HEK293 (cell line): ENCODE measurements around the gene ARHGAP24.

Source experiments
- CTCF ChIA-PET: fragments of 350-600 bp; formaldehyde crosslinking; extraction: SDS; loops from one replicate; lab custom pipeline; 2021; ENCODE audit warnings: antibody characterized with exemption; lab: Yijun Ruan, JAX
- POLR2A ChIA-PET: fragments of 300-600 bp; formaldehyde crosslinking; extraction: SDS; loops from one replicate; lab custom pipeline; 2020; ENCODE audit warnings: antibody characterized with exemption, inconsistent platforms; lab: Yijun Ruan, JAX
- H3K27ac ChIP-seq: fragments of 200-500 bp; sonication (Bioruptor generic); 2 replicates; pipeline ENCODE4 v1.5.1; 2014; ENCODE audit warnings: low read depth, low read length, control low read depth, inconsistent platforms; ENCODE audit errors: extremely low read depth
- H3K36me3 ChIP-seq, 2 experiments: fragments of 200-500 bp in 1 of 2; sonication (Bioruptor generic) in 1 of 2; 1 replicate in 1 of 2; 2 replicates in 1 of 2; pipeline ENCODE4 v1.5.1; 2014 to 2017; ENCODE audit warnings: inconsistent platforms in 2 of 2, low read length in 2 of 2; ENCODE audit not compliant: control insufficient read depth in 2 of 2, insufficient read depth in 1 of 2
- H3K4me1 ChIP-seq: fragments of 200-500 bp; sonication (Bioruptor generic); 2 replicates; pipeline ENCODE4 v1.5.1; 2014; ENCODE audit warnings: mild to moderate bottlenecking, low read length, inconsistent platforms; ENCODE audit not compliant: control insufficient read depth, insufficient read depth
- H3K4me3 ChIP-seq: 2 replicates; pipeline ENCODE4 v1.5.1; 2011; ENCODE audit warnings: low read depth, mild to moderate bottlenecking, control low read depth, low read length, moderate library complexity
- H3K9me3 ChIP-seq: fragments of 200-500 bp; sonication (Bioruptor generic); 2 replicates; pipeline ENCODE4 v1.5.1; 2014; ENCODE audit warnings: low read depth, low read length, inconsistent platforms; ENCODE audit not compliant: control insufficient read depth, insufficient read depth
- GLI2 ChIP-seq: fragments of 450-650 bp; formaldehyde crosslinking; IDR thresholded peaks from 2 replicates; pipeline ENCODE4; 2017; ENCODE audit warnings: missing biosample characterization, missing genetic modification characterization, low read depth, borderline replicate concordance
- SP3 ChIP-seq: fragments of 450-650 bp; formaldehyde crosslinking; IDR thresholded peaks from 2 replicates; pipeline ENCODE4 v1.5.1; 2016; ENCODE audit warnings: missing biosample characterization, missing genetic modification characterization
- TRIM28 ChIP-seq: IDR thresholded peaks from 2 replicates; pipeline ENCODE4 v1.6.1; 2011; ENCODE audit warnings: low read length, control low read depth, borderline replicate concordance
- ZBTB1 ChIP-seq: fragments of 450-650 bp; formaldehyde crosslinking; IDR thresholded peaks from 2 replicates; pipeline ENCODE4 v1.5.1; 2016; ENCODE audit warnings: missing biosample characterization, missing genetic modification characterization
- ZBTB48 ChIP-seq: fragments of 450-650 bp; formaldehyde crosslinking; IDR thresholded peaks from 2 replicates; pipeline ENCODE4 v1.5.1; 2016; ENCODE audit warnings: missing biosample characterization, missing genetic modification characterization
- ZNF10 ChIP-seq: fragments of 450-650 bp; formaldehyde crosslinking; IDR thresholded peaks from 2 replicates; pipeline ENCODE4 v1.5.1; 2017; ENCODE audit warnings: missing biosample characterization, missing genetic modification characterization
- ZNF146 ChIP-seq: fragments of 450-650 bp; formaldehyde crosslinking; IDR thresholded peaks from 2 replicates; pipeline ENCODE4 v1.5.1; 2016; ENCODE audit warnings: missing biosample characterization, missing genetic modification characterization
- ZNF157 ChIP-seq: fragments of 450-650 bp; formaldehyde crosslinking; IDR thresholded peaks from 2 replicates; pipeline ENCODE4 v1.5.1; 2016; ENCODE audit warnings: missing biosample characterization, missing genetic modification characterization
- ZNF175 ChIP-seq: fragments of 450-650 bp; formaldehyde crosslinking; IDR thresholded peaks from 2 replicates; pipeline ENCODE4 v1.5.1; 2016; ENCODE audit warnings: missing biosample characterization, missing genetic modification characterization
- ZNF366 ChIP-seq: fragments of 450-650 bp; formaldehyde crosslinking; conservative IDR thresholded peaks from 2 replicates; pipeline ENCODE4 v1.5.1; 2016; ENCODE audit warnings: missing biosample characterization, missing genetic modification characterization
- ZNF37A ChIP-seq: fragments of 450-650 bp; IDR thresholded peaks from 2 replicates; pipeline ENCODE4 v1.5.1; 2018; ENCODE audit warnings: missing biosample characterization, missing genetic modification characterization
- ZNF560 ChIP-seq: fragments of 450-650 bp; formaldehyde crosslinking; IDR thresholded peaks from 2 replicates; pipeline ENCODE4 v1.5.1; 2017; ENCODE audit warnings: missing biosample characterization, missing genetic modification characterization, borderline replicate concordance
- ZNF585B ChIP-seq: fragments of 450-650 bp; formaldehyde crosslinking; IDR thresholded peaks from 2 replicates; pipeline ENCODE4 v1.5.1; 2016; ENCODE audit warnings: missing biosample characterization, missing genetic modification characterization
- ZNF777 ChIP-seq: fragments of 450-650 bp; formaldehyde crosslinking; IDR thresholded peaks from 2 replicates; pipeline ENCODE4 v1.5.1; 2017; ENCODE audit warnings: missing biosample characterization, missing genetic modification characterization, borderline replicate concordance
- ZSCAN4 ChIP-seq: fragments of 450-650 bp; formaldehyde crosslinking; IDR thresholded peaks from 2 replicates; pipeline ENCODE4 v1.5.1; 2017; ENCODE audit warnings: missing biosample characterization, missing genetic modification characterization
- ZXDB ChIP-seq: fragments of 450-650 bp; formaldehyde crosslinking; IDR thresholded peaks from 2 replicates; pipeline ENCODE4 v1.5.1; 2016; ENCODE audit warnings: missing biosample characterization, missing genetic modification characterization
- TF ChIP-seq, protein P1 (sequence below): fragments of 450-650 bp; formaldehyde crosslinking; IDR thresholded peaks from 2 replicates; pipeline ENCODE4 v1.5.0; 2017; ENCODE audit warnings: missing biosample characterization, missing genetic modification characterization, borderline replicate concordance
- TF ChIP-seq, protein P2 (sequence below): fragments of 450-650 bp; formaldehyde crosslinking; IDR thresholded peaks from 2 replicates; pipeline ENCODE4 v1.5.1; 2016; ENCODE audit warnings: missing biosample characterization, missing genetic modification characterization
- TF ChIP-seq, protein P3 (sequence below): fragments of 450-650 bp; formaldehyde crosslinking; IDR thresholded peaks from 2 replicates; pipeline ENCODE4 v1.5.1; 2017; ENCODE audit warnings: missing biosample characterization, missing genetic modification characterization

ARHGAP24 gene

DNA sequence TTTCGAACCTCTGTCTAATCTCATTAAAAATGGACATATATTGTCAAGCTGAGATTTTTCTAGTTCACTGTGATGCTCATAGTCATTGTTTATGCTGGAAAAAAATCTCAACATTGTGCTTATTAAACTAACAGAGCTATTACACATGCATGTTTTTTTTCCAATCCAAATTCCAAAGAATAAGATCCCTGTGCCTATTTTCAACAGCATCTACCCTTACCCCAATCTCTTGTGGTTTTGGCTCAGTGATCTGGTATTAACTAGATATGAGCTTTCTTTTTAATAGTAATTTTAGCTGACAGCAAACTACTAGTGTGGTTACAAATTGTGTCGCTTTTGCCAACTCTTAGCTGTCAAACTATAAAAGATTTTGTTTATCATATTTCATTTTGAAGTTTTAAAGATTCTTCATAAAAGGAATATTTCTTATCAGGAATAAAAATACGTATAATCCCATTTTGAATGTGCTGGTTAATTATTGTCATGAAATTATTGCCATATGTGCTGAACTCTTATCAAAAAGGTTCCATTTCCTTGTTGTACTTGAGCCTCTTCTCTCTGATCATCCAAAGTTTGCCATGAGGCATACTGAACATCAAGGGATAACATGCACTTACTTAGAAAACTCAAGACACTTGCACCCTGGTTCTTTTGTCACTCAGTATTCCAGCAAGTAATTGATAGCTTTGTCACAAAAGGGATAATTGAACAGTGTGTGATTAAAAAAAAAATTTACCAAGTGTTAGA is 241.2 kb downstream of the ARHGAP24 start (continued):
- TF ChIP-seq ZNF777 (tag by site-specific recombination) (no peak), ZNF10 (tag by site-specific recombination) (no peak), ZXDB (tag by site-specific recombination) (no peak), ZNF175 (tag by site-specific recombination) (no peak), ZNF146 (tag by site-specific recombination) (no peak), ZNF37A (tag by site-specific recombination) (no peak), ZSCAN4 (no peak), TRIM28 (no peak)
- TF ChIP-seq, protein P1, sequence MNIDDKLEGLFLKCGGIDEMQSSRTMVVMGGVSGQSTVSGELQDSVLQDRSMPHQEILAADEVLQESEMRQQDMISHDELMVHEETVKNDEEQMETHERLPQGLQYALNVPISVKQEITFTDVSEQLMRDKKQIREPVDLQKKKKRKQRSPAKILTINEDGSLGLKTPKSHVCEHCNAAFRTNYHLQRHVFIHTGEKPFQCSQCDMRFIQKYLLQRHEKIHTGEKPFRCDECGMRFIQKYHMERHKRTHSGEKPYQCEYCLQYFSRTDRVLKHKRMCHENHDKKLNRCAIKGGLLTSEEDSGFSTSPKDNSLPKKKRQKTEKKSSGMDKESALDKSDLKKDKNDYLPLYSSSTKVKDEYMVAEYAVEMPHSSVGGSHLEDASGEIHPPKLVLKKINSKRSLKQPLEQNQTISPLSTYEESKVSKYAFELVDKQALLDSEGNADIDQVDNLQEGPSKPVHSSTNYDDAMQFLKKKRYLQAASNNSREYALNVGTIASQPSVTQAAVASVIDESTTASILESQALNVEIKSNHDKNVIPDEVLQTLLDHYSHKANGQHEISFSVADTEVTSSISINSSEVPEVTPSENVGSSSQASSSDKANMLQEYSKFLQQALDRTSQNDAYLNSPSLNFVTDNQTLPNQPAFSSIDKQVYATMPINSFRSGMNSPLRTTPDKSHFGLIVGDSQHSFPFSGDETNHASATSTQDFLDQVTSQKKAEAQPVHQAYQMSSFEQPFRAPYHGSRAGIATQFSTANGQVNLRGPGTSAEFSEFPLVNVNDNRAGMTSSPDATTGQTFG = no peak

- Histone ChIP-seq H3K36me3 (no peaks in the 10 kb centered on the region), H3K4me3 (no peak overlapping the region), H3K9me3 (no peaks in the 10 kb centered on the region), H3K27ac (no peak overlapping the region), H3K4me1 (no peaks in the 10 kb centered on the region)
- no peak for TF ChIP-seq ZNF366 (tag by site-specific recombination)
- no peak for TF ChIP-seq GLI2 (tag by site-specific recombination)
- TF ChIP-seq ZBTB1 (tag by site-specific recombination) = no peak
- TF ChIP-seq ZNF777 (tag by site-specific recombination) = no peak
- TF ChIP-seq, protein P2, sequence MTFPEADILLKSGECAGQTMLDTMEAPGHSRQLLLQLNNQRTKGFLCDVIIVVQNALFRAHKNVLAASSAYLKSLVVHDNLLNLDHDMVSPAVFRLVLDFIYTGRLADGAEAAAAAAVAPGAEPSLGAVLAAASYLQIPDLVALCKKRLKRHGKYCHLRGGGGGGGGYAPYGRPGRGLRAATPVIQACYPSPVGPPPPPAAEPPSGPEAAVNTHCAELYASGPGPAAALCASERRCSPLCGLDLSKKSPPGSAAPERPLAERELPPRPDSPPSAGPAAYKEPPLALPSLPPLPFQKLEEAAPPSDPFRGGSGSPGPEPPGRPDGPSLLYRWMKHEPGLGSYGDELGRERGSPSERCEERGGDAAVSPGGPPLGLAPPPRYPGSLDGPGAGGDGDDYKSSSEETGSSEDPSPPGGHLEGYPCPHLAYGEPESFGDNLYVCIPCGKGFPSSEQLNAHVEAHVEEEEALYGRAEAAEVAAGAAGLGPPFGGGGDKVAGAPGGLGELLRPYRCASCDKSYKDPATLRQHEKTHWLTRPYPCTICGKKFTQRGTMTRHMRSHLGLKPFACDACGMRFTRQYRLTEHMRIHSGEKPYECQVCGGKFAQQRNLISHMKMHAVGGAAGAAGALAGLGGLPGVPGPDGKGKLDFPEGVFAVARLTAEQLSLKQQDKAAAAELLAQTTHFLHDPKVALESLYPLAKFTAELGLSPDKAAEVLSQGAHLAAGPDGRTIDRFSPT = no peak
- TF ChIP-seq SP3 (tag by site-specific recombination) = no peak
- TF ChIP-seq ZNF157 = no peak
- TF ChIP-seq, protein P3, sequence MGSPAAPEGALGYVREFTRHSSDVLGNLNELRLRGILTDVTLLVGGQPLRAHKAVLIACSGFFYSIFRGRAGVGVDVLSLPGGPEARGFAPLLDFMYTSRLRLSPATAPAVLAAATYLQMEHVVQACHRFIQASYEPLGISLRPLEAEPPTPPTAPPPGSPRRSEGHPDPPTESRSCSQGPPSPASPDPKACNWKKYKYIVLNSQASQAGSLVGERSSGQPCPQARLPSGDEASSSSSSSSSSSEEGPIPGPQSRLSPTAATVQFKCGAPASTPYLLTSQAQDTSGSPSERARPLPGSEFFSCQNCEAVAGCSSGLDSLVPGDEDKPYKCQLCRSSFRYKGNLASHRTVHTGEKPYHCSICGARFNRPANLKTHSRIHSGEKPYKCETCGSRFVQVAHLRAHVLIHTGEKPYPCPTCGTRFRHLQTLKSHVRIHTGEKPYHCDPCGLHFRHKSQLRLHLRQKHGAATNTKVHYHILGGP (tag by site-specific recombination) = no peak
- no peak for TF ChIP-seq ZNF560
- TF ChIP-seq ZBTB48 (tag by site-specific recombination) = no peak
- TF ChIP-seq ZNF585B (tag by site-specific recombination) = no peak
- ChIA-PET POLR2A (no interaction called here), CTCF (no interaction called here)
Observed at GRCh38 chr4:85717351-85717750, 242.4 kb downstream of the ARHGAP24 start.
